ENCODE measurements around the gene RHBDD3. TPM values are rescaled to one million over a fixed set of nuclear protein-coding genes. Genes with fewer than 3 reads are reported as not detected.

RHBDD3 gene
- total and polyA plus RNA-seq, 2 experiments from 2014 or later, result 55.0 to 115 TPM

GRCh38 chr22:29267462-29267857 lies 321 bp downstream of the RHBDD3 start:
- ATAC-seq (peak; percentile 41), DNase-seq (ENCODE audit: low spot score) (no peak)
- H3K36me3 Mint-ChIP-seq (ENCODE audit: low read depth), result peaks cover 73% of the 10 kb centered on the region
- Histone ChIP-seq H3K36me3 (ENCODE audit: insufficient read depth) (peaks cover 22% of the 10 kb centered on the region), H3F3A (replicated peaks; ENCODE audit: low read depth) (0 out of 2 replicates have a peak, but pooled peaks cover 2% of the 10 kb centered on the region), H3K27ac (ENCODE audit: low read depth) (peak overlapping the region; percentile 100), H3K4me3 (peak overlapping the region; percentile 99), H2AFZ (peak overlapping the region; percentile 100), H3K27me3 (ENCODE audit: insufficient read depth) (no peaks in the 10 kb centered on the region), H3K79me2 (replicated peaks; ENCODE audit: insufficient read depth) (peaks cover 65% of the 10 kb centered on the region), H3K4me2 (peak overlapping the region; percentile 100), H3K4me1 (ENCODE audit: insufficient read depth) (peaks cover 30% of the 10 kb centered on the region), H3K9me2 (ENCODE audit: insufficient read depth) (no peaks in the 10 kb centered on the region), H4K20me1 (replicated peaks; ENCODE audit: insufficient read depth) (peaks cover 36% of the 10 kb centered on the region)
- H3K27me3 Mint-ChIP-seq (ENCODE audit: insufficient read depth, low read depth, poor library complexity), result peaks cover 18% of the 10 kb centered on the region
- peak overlapping the region; percentile 92 for H3K4me3 Mint-ChIP-seq
- TF ChIP-seq, protein P1, sequence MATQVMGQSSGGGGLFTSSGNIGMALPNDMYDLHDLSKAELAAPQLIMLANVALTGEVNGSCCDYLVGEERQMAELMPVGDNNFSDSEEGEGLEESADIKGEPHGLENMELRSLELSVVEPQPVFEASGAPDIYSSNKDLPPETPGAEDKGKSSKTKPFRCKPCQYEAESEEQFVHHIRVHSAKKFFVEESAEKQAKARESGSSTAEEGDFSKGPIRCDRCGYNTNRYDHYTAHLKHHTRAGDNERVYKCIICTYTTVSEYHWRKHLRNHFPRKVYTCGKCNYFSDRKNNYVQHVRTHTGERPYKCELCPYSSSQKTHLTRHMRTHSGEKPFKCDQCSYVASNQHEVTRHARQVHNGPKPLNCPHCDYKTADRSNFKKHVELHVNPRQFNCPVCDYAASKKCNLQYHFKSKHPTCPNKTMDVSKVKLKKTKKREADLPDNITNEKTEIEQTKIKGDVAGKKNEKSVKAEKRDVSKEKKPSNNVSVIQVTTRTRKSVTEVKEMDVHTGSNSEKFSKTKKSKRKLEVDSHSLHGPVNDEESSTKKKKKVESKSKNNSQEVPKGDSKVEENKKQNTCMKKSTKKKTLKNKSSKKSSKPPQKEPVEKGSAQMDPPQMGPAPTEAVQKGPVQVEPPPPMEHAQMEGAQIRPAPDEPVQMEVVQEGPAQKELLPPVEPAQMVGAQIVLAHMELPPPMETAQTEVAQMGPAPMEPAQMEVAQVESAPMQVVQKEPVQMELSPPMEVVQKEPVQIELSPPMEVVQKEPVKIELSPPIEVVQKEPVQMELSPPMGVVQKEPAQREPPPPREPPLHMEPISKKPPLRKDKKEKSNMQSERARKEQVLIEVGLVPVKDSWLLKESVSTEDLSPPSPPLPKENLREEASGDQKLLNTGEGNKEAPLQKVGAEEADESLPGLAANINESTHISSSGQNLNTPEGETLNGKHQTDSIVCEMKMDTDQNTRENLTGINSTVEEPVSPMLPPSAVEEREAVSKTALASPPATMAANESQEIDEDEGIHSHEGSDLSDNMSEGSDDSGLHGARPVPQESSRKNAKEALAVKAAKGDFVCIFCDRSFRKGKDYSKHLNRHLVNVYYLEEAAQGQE (IDR thresholded peaks at IDR 0.05; ENCODE audit: unreplicated experiment), result no peak
- no peak for TF ChIP-seq CREB1 (CRISPR knock-in tag; IDR thresholded peaks at IDR 0.05; ENCODE audit: low read depth)
- peaks cover 36% of the 10 kb centered on the region for H3K4me1 Mint-ChIP-seq
- H3K9me3 Mint-ChIP-seq, result no peaks in the 10 kb centered on the region
- H3K27ac Mint-ChIP-seq, result peak overlapping the region; percentile 100

DNA sequence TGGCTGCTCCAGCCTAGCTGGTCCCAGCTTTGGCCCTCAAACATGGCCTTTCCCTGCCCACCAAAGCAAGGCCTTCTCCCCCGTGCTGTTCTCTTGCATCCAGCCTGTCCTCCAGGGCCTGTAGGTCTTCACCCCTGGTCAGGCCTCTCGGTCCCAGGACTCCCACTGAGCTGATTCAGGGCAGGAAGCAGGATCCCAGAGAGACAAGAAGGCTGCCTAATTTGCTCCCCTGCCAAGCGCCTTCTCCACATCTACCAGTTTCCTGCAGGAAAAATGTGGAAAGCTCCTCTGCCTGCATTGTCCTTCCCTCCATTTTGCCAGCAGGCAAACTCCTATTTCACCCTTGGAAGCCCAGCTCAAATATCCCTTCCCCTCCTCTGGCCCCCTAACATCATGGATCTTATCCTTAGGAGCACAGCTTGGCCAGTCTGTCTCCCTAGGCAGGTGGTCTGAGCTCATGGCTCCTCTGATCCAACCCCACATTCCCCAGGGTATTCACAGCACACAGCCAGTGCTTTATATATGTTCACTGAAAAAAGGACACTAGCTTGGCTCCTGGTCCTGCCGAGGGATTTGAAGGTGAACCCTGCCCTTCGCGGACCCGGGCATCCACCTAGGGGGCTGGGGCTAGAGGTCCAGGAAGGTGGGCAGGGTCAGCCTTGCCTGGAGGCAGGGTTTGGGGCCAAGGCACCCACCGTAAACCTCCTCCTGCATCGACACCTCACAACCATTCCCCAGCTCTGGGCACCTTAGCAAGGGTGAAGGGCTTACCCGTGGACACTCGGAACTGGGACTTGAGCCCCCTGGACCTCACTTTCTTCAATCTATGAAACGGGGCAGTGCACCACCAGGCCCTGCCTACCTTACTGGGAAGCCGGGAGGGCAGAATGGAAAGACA lies 968 bp downstream of the RHBDD3 start:
- Mint-ChIP-seq H3K27ac (peak overlapping the region; percentile 94), H3K4me1 (peaks cover 31% of the 10 kb centered on the region), H3K4me3 (peak overlapping the region; percentile 92), H3K9me3 (no peaks in the 10 kb centered on the region), H3K36me3 (ENCODE audit: low read depth) (peaks cover 70% of the 10 kb centered on the region), H3K27me3 (ENCODE audit: insufficient read depth, low read depth, poor library complexity) (peaks cover 18% of the 10 kb centered on the region)
- Histone ChIP-seq H3K27me3 (ENCODE audit: insufficient read depth) (no peaks in the 10 kb centered on the region), H3K9me2 (ENCODE audit: insufficient read depth) (no peaks in the 10 kb centered on the region), H3F3A (replicated peaks; ENCODE audit: low read depth) (0 out of 2 replicates have a peak, but pooled peaks cover 2% of the 10 kb centered on the region), H4K20me1 (replicated peaks; ENCODE audit: insufficient read depth) (peaks cover 29% of the 10 kb centered on the region), H3K79me2 (replicated peaks; ENCODE audit: insufficient read depth) (peaks cover 58% of the 10 kb centered on the region), H3K4me1 (ENCODE audit: insufficient read depth) (peaks cover 30% of the 10 kb centered on the region), H3K4me2 (peak overlapping the region; percentile 100), H2AFZ (peak overlapping the region; percentile 52), H3K27ac (ENCODE audit: low read depth) (peak overlapping the region; percentile 100), H3K36me3 (ENCODE audit: insufficient read depth) (peaks cover 17% of the 10 kb centered on the region), H3K4me3 (peak overlapping the region; percentile 99)
- DNase-seq (ENCODE audit: low spot score) (peak; percentile 17), ATAC-seq (peak; percentile 5)
- TF ChIP-seq NANOG (IDR thresholded peaks at IDR 0.05; ENCODE audit: borderline replicate concordance) (no peak), EZH2phosphoT487 (IDR thresholded peaks at IDR 0.05; ENCODE audit: unreplicated experiment) (no peak), ETS1 (IDR thresholded peaks at IDR 0.05) (no peak), CREB1 (CRISPR knock-in tag; IDR thresholded peaks at IDR 0.05; ENCODE audit: low read depth) (no peak), CTCF (conservative IDR thresholded peaks at IDR 0.05; ENCODE audit: low read depth in 2 of 2) (no peak), JUNB (IDR thresholded peaks at IDR 0.05; ENCODE audit: unreplicated experiment) (no peak), POLR2AphosphoS5 (IDR thresholded peaks at IDR 0.05; ENCODE audit: low read depth) (no peak)
